ENCODE measurements around the gene STX19. TPM values are rescaled to one million over a fixed set of nuclear protein-coding genes. Genes with fewer than 3 reads are reported as not detected.

The STX19 gene
- not detected in 5 replicates for total RNA-seq (2022; extraction: Qiagen RNA extraction; ENCODE audit: low read depth)

GRCh38 chr3:94028093-94028837, at the start of gene STX19:
TSS of gene STX19 (minus strand) at chr3:94028597. CDS start at chr3:94015269, 13,328 bp downstream.

GRCh38 chr3:94062513-94063404, 34.4 kb upstream of the STX19 start, which contains the start of the genes DHFR2 and NSUN3:
TSS of gene DHFR2 (minus strand) at chr3:94062916. CDS start at chr3:94061511, 1,405 bp downstream.
TSS of gene NSUN3 (plus strand) at chr3:94063061. CDS start at chr3:94063127, 66 bp downstream.

GRCh38 chr3:93979850-93980676, 48.3 kb downstream of the STX19 start, which contains the start of gene ARL13B:
TSS of gene ARL13B (plus strand) at chr3:93980155. CDS start at chr3:93980424, 269 bp downstream.

GRCh38 chr3:93973131-93974126, 55.0 kb downstream of the STX19 start, which contains the start of gene PROS1:
TSS of gene PROS1 (minus strand) at chr3:93973896. CDS start at chr3:93973749, 147 bp downstream.

Other genes with a start within 250 kb of the STX19 start
- gene PROS1, start 54.7 kb downstream of the STX19 start, total RNA-seq (2022; extraction: Qiagen RNA extraction; ENCODE audit: low read depth), result 6.8 to 10.9 TPM (median 9.7 TPM) in 5 replicates
- 7.4 to 13.0 TPM (median 12.3 TPM) in 5 replicates for gene ARL13B, start 48.4 kb downstream of the STX19 start, total RNA-seq (2022; extraction: Qiagen RNA extraction; ENCODE audit: low read depth)
- 2.7 to 4.3 TPM (median 3.4 TPM) in 5 replicates for gene DHFR2, start 34.3 kb upstream of the STX19 start, total RNA-seq (2022; extraction: Qiagen RNA extraction; ENCODE audit: low read depth)
- gene NSUN3, start 34.5 kb upstream of the STX19 start, total RNA-seq (2022; extraction: Qiagen RNA extraction; ENCODE audit: low read depth), result 4.9 to 7.9 TPM (median 6.4 TPM) in 5 replicates